ENCODE data around the gene JAZF1.

JAZF1 gene

DNA sequence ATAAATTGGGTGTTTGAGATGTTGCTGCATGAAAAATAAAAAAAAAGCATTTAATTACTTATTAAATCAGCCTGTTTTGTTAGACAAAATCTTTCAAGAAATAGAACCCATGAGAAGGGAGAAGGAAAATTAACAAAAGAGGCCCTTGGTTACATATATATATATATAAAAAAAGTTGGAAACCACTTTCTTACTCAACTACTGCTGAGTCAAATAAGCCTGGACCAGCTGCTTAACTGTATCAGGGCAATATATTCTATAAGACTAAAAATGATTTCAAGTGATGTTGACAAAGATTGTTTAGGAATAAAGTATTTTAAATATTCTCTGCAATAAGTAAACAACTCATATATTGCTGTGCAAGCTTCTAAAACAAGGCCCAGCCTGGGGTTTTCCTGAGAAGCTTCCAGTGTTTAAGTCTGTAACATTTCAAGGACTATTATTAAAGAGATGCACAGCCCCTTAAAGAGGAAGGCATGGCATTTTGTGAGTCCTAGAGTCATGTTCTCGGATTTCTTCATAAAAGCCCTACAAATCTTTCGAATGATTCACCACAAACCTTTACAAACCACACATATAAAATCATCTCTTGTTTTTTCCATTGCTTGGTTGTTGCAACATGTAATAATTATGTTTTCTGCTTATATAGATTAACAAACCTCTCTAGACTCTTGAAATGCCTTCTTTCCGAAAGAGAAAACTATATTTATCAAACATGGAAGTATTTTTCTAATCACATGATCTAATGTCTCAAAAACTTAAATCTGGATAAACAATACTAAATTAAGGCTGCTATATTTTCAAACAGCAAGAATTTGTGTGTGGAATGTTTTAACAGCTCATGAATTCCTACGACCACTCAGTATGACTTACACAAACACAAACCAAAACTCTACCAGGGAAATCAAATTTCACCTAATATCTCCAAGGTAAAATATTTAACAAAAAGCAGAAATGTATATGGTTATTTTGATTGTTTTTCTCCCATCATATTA, 14.3 kb downstream of the JAZF1 start:
- no peak for DNase-seq (ENCODE audit: low read depth, low spot score)

DNA sequence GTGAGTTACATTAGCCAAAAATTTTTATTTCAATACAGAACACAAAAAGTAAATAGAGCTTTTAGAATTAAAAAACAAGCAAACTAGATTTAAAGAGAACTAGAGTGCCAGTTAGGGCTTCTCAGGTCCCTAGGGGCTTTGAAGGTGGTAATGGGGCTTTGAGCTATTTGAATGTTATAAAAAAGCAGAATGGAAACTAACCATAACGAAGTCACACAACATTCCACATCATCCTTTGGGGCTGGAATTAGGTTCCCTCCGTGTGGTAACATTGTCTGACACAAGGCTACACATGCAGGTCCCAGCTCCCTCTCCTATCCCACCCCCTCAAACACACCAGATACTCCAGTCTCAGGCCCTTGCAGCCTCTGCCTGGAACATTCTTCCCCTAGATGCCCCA, 15.3 kb downstream of the JAZF1 start:
- DNase-seq (ENCODE audit: low read depth, low spot score) = no peak

DNA sequence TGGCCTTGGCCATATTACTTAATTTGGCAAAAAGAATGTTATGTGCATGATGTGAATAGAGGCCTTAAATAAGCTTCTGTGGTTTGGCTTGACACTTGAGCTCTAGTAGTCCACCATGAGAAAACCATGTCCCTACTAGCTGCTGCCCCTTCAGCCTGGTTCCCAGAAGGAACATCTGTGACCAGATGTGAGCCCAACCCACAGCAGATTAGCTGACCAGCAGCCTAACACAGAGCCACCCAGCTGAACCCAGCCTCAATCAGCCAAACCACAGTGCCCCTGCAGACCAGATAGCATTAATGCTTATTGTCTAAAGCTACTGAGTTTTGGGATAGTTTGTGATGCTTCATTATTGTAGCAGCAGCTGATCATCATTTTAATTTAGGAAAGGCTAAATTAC, 16.6 kb downstream of the JAZF1 start:
- no peak for DNase-seq (ENCODE audit: low read depth, low spot score)

DNA sequence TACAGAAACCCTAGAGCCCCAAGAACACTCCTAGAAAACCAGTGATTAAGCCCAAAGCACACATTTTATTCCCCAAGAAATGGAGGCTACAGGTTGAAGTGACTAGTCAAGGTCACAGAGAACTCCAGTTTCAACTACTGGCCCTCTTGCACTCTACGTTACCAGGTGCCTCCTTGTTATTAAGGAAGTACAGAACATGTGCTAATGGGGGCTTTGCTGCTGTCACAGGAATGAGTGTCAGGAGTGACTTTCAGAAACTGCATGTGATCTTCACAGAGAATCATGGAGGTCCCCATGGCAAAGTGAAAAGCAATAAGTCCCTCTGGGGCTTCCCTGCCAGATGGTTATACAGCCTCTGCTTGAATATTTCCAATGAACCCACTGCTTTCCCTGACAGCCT, 19.3 kb downstream of the JAZF1 start:
- DNase-seq (ENCODE audit: low read depth, low spot score) = no peak

DNA sequence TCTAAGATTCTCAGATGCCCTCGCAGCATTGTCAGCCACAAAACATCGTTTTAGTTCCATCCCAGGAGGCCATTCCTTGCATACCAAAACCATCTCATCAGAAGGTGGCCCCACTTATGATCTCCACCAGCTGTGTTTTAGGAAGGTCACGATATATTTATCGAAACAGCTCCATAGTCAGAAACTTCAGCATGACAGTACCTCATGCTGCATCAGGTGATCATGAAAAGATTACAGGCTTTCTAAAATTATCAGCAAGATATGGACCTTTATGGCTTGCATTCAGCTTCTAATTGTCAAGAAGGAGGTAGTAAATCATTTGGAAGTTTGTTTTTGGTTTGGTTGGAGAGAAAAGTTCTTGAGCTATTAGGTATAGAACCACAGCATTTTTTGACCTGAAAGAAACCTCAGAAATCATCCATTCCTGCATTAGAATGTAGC, 20.0 kb downstream of the JAZF1 start:
- no peak for DNase-seq (ENCODE audit: low read depth, low spot score)

DNA sequence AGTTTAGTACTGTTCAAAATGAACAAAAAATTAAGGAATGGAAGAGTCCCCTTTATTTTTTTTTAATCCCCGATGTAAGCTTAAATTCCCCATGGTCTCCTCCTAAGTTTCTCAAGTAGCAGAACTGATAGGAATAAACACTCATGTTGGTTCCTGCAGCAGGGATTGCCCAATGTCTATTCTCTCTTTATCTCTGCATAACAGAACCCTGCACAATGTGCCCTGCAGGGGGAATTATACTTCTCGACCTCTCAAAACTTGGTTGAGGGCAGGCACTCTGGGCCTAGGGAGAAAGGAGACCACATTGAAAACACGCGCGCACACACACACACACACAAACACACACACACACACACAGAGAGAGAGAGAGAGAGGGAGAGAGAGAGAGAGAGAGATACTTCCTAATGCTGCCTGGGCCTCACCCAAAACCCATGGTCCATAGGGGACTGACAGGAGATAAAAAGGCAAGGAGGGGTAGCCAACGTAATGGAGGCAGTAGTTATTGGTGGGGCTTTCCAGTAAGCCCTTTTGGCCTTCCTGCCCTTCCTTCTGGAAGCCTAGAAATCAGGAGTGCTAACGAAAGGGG, 22.7 kb downstream of the JAZF1 start:
- DNase-seq (ENCODE audit: low read depth, low spot score) = no peak

DNA sequence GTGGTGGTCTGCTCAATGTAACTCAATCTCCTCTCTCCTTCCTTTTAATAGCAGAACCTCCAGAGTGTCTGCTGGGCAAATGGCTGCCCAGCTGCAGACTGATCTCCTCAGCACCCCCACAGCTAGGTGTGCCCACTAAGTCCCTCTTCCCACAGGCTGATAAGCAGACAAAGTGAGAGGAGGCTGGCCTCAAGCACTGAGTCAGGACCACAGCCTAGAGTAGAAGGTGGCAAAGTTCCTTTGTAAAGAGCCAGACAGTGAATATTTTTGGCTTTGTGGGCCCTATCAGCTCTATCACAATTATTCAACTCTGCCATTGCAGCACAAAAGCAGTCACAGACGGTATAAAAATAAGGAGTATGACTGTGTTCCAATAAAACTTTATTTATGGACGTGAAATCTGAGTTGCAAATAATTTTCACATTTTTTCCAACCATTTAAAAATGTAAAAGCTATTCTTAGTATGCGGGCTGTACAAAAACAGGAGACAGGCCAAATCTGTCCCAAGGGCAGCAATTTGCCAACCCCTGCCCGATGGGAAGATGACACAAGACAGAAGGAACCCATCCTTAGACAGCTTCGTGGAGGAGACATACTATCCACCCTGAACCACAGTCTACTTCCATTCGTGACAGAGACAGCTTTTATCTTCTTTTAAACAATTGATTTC, 23.4 kb downstream of the JAZF1 start:
- no peak for DNase-seq (ENCODE audit: low read depth, low spot score)

DNA sequence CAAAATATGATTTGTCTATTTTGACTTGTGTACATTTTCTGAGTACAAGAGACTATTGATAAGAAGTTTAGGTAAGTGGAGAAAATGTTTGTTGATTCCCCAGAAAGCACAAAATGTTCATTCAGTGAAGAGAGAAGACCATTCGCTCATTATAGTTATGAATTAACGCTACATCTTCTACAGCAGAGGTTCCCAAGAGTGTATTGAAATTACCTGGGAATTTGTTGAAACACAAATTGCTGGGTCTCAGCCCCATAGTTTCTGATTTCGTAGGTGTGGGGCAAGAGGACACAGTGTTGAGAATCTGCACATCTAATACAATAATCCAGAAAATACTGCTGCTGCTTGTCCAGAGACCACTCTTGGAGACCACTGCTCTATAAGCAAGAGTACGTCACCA, 24.2 kb downstream of the JAZF1 start:
- DNase-seq (ENCODE audit: low read depth, low spot score) = no peak

DNA sequence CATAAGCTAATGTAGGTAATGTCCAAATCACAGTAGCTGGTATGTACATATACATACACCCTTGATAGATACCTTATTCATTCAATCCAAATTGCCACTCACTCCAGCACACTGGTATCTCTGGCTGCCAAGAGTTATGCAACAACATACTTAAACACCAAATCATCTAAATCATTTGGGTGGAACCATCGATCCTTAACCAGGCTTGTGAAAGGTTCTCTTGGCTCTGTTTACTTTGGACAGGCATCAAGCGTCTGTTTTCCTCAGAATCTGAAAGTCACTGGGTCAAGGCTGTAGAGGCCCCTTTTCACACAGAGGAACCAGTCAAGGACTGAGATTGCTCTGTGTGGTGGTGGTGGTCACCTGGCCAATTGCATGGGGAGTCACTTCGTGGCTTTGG, 24.6 kb downstream of the JAZF1 start:
- no peak for DNase-seq (ENCODE audit: low read depth, low spot score)

DNA sequence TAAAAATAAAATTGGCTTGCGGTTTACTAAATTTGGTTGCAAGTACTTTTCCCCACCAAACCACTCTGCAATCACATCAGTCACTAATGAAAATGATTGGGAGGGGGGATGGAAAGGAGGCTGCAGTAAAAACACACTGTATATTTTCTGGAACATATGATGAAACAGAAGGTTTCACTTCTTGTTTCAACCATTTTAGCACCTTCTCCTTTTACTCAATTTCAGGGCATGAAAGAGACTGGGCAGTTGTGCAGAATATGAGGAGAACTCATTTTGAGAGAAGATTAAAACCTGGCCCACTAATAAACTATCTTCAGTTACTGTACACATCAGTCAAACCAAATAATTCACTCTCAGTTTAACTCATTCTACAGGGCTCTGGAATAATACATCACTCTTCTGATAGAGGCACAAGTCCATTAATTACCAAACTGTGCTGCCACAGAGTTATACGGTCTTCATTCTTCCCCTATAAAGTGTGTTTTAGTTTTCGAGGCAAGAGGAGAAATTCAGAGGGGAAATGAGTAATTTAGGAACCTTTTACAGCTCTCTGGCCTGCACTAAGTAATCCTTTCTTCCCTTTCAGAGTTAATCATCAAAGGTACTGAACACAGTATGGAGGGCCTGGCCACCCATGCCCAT, 25.5 kb downstream of the JAZF1 start:
- DNase-seq (ENCODE audit: low read depth, low spot score) = no peak

DNA sequence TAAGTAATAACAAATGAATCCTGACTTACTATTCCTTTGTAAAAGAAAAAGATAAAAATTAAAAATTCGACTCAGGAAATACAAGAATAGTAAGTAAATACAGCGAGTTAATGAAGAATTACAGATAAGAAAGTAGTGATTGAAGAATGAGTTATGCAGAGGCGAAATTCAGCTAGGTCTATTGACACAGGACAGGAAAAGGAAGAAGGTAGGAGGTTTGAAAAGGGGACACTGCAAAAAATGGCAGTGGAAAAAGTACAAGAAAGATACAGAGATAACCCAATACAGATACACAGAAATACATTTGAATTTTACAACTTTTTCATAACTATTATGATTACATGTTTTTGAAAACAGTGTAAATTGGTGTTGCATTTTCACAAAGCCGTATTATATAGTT, 28.0 kb downstream of the JAZF1 start:
- no peak for DNase-seq (ENCODE audit: low read depth, low spot score)

DNA sequence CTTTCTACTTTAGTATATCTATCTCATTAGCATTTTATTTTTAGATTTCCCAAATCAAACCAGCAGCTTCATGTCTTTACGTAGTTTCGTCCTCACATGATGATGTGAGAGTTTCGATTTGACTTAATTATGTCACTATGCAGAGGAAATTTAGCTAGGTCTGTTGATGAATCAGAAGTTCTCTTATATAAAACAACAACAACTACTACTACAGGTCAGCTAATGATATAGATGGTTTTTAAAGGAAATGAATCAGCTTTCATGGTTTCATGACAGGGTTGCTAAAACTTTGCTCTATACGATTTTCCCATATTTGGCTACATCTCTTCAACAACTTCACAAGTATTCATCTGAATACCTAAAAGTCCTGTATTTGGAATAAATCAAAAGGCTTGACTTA, 28.6 kb downstream of the JAZF1 start:
- no peak for DNase-seq (ENCODE audit: low read depth, low spot score)

DNA sequence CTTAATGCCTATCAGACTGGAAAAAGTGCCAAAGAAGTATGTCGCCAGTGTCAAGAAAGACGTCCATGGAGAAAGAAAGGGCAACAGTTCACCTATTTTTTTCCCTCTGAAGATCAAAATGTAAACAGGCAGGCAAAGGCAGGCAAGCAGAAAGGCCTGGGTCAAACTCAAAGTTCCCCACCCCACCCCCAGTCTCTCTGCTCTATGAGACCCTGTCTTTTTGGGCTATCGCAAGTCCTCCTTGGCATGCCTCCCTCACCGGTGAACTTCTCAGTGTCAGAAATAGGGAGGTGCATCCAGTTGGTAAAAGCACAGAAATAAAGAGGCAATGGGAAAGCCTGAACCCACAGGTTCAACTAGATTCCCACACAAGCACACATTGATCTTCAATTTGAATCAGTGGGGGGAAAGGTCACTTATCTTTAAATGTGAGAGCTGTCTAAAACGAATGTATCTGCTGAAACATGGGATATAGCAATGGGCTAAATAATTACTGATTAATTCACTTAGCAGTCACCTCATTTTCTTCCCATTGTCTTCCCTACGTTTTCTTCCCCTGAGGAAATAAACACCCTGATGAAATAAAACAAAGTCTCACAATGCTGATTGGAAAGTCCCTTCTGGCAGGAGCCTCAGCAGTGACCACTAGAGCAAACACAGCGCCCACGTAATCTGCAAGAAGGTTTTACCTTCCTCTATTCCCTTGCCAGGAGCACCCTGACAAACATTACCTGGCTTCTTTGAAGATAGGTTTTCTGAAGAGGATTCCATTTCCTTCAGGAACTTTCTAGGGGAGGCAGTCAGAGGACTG, 31.1 kb downstream of the JAZF1 start:
- DNase-seq (ENCODE audit: low read depth, low spot score) = no peak

DNA sequence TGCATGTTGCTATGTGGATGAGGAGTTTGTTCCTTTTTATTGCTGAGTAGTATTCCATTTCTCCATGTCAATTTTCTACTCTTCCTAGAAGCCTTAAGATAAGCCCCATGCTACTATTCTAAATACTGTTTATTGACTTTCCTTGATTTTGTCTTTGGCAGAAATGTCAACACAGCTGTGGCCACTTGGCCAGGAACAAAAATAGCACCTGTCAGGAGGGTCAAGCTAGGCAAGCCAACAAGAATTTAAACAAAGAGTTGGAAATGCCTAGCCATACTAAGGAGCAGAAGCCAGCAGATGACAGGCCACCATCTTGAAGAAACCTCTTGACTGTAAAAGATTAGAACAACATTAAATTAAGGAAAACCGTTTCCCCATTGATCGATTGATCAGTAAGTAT, 34.7 kb downstream of the JAZF1 start:
- no peak for DNase-seq (ENCODE audit: low read depth, low spot score)

DNA sequence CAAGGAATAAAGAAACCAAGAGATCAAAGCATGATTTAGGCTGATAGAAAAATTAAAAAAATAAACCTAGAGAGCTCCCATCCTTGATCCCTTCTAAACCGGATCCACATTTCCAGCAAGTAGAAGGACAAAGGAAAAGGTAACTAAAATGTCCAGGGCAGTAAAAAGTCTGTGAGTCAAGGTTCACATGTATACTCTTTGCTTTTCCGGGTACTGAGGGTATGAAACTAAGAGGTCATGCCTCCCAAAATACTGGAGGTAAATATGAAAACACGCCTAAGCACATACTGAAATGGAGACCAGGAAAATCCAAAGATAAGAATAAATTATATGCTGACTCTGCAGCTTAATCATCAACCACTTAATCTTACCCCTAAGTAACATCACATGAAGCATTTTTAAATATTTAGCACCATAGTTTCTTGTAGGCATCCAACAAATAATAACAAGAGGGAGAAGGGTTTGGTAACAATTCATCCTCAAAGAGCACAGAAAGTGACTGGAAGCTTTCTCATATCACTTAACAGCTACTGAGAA, 35.4 kb downstream of the JAZF1 start:
- DNase-seq (ENCODE audit: low read depth, low spot score) = no peak

DNA sequence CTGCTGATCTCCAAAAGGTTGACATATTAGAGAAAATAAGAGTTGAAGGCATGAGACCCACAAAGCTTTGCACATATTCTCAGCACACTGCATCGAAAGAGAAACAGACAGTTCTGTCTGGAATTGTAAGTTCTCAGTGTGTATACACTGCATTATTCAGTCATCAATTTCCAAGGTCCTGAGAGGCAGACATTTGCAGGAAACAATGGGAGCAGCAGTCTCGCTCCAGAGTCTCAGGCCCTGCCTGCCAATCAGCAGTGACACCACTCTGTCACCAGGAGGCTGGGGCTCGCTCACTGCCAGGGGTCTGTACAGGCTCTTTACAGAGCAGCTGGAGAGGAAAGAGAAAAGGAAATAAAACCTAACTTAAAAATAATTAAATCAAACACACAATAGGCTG, 36.3 kb downstream of the JAZF1 start:
- DNase-seq (ENCODE audit: low read depth, low spot score) = no peak

DNA sequence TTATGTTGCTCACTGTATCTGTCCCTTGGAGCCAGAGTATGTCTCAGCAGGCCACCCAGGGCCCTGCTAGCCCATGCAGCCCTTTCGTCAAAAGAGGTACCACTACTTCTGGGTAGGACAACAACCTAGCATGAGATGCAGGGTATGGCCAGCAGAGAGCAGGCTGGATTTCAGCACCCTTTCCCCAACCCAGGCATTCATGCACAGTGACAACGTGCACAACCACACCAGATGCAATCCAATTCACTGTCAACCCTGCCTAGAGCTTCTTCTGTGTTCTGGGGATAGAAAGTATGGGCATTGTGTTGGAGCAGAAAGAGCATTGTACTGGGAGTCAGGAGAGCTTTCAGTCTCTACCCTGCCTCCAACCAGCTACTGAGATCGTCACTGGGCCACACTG, 37.9 kb downstream of the JAZF1 start:
- DNase-seq (ENCODE audit: low read depth, low spot score) = no peak

DNA sequence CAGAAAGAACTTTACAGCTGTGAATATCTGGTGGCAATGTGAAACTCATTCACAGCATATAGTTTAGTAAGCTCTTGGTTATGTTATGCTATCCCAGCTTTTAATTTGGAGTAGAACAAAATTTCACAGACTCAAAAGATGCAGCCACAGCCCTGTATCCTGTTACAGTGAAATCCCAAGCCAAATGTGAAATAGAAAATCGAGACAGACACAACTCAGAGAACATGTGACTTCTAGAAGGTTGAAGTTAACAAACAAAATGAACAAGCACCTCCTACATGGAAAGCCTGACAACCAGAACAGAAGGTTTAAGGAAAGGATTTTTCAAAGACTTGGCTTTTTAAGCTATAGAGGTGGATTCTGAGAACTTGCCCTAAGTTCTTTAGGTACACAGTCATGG, 39.6 kb downstream of the JAZF1 start:
- DNase-seq (ENCODE audit: low read depth, low spot score) = no peak

DNA sequence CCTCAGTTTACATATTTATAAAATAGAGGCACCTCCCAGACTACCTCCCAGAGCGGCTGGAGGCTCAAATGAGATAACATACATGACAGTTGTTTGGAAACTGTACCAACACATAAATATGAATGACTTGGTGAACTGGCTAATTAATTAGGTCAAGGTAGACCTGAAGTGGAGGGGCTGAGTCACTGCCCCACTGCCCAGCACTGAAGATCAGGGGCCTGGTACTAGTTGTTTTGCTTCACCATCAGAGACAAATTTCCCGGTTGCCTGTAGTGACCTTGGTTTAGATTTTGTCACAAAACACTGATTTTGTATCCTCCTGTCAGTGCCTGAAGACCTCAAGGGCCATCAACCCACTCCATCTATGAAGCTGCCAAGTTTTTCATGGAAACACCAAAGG, 41.8 kb downstream of the JAZF1 start:
- no peak for DNase-seq (ENCODE audit: low read depth, low spot score)

DNA sequence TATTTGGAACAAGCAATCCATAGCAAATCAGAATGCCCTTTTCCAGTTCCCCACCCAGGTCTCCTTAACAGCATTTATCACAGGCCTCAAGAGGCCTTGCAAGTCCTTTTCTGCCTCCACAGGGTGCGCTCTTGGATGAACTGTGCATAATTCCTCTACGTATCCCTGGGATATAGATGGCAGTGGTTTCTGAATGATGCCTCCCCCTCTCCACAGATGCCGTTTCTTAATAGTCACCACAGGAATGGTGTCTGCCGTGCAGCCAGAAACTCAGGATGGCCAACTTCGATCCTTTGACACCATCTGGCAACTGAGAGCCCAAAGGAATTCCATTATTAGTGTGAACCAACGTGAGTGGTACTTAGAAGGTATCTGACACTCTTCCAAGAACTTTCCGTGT, 43.1 kb downstream of the JAZF1 start:
- DNase-seq (ENCODE audit: low read depth, low spot score) = no peak

DNA sequence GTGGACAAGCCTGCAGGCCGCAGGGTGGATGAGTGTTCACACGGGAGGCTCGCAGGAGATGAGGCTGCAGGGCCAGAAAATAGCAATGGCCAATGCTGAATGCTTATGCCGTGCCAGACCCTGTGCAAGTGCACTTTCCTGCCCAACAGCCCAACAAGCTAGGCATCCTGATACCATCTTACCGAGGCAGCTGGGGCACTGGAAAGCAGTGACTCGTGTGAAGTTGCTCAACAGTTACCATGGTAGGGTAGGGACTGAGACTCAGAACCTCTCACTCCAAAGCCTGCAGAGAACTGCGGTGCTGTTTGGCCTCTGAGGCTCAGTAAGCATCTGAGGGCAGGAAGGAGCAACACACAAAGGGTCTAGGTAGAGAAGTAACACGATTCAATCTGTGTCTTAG, 43.7 kb downstream of the JAZF1 start:
- no peak for DNase-seq (ENCODE audit: low read depth, low spot score)
